HG03103 (cell line): Measurements from ENCODE around the gene CYREN.

Experiments
- ATAC-seq: cut with Tn5 transposase; IDR thresholded peaks from one replicate; pipeline ENCODE4 v1.9.1; 2021; ENCODE audit warnings: low read depth; ENCODE audit not compliant: unreplicated experiment

Gene CYREN

DNA sequence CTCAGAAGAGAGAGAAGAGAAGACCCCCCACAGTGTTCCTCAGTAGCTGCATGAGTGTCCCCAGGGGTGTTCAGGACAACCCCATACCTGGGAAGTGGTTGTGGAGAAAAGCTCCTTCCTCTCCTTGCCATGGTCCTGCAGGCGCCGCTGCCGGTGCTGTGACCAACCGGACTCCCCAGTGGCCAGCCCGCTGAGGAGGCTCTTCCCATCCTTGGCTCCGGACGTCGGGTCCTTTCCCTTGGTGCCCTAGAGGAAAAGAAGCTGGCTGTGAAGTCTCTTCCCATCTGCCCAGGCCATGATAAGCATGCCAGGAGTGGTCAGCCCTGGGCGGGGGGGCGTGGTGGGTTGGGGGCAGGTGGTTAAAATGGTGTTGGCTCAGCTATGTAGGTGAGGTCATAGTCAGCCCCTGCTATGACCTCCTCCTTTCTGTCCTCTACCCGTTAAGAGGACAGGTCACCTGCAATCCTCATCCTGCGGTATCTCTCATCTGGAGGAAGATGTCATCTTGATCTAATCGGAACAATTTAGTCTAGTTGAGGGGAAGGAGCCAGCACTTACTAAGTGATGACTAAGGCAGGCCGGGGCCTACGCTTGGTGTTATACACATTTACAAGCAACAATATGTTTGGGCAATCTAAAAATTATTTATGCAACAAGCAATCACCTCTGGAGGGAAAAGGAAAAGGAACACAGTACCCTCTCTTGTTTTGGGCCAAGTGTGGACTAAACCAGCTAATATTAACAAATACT is 27.6 kb upstream of the CYREN start:
- ATAC-seq = no peak

GRCh38 chr7:135197343-135197742 is 26.8 kb upstream of the CYREN start:
- ATAC-seq = no peak

- ATAC-seq = no peak
These were observed 25.6 kb upstream of the CYREN start for GRCh38 chr7:135195968-135196629.

DNA sequence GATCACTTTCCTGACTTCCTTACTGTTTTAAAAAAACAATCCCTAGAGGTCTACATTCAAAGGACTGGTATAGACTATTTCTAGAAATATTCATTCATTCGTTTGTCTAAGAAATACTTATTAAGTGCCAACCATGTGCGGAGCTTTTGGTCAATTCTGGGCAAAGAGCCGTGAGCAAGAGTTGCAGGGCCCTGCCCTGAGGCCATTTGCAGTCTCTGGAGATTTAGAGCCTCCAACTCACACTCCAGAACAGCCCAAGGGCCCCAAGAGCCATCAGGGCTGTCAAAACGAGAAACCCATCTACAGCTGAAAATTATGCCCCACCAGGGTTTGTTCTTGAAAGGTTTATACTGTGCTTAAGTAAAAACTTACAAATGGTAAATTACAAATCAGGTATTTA is 24.6 kb upstream of the CYREN start:
- ATAC-seq = no peak

- no peak for ATAC-seq
These were observed 24.1 kb upstream of the CYREN start for GRCh38 chr7:135194494-135195095.

DNA sequence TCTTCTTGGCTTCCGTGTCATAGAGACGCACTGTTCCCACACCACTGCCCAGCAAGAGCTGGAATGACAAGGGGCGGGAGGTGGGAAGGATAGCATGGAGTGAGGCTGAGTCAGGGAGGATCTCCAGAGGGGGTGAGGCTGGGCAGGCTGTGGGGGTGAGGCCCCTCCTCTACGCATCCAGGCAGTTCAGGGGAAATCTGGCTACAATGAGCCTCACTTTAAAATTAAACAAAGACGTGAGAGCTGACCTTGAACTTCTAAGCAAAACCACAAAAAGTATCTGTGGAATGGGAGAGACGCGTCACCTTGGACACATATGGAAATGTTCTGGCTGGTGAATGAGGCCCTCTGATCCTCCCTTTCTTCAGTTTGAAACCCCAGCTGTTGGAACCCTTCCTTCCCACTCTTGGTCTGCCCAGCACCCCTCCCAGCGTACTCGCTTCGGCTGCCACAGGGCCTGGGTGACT is 23.1 kb upstream of the CYREN start:
- no peak for ATAC-seq

DNA sequence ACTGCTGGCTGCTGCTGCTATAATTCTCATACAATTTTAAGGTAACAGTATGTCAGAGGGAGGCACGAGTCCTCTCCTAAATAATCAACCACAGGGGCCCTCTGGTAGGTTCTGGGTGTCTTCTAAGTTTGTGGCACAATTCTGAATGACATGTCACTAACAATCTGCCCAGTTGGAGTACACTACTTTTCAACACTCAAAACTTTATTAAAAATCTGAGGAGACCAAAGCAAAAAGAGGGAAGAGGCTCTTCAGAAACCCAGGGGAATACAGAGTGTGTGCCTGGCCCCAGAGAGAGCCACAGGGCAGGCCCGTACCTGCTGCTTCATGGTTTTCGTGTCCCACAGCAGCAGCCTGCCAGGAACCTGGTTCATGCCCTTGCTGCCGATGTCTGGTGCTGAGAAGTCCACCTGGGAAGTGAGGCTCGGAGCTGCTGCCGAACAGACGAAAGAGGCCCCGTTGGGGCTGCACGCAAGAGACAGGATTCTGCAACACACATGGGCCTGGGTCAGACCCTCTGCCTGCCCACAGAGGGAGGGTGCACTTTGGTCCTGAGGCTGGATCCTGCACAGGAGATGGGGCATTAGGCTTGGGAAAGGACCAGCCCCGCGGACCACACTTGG is 22.5 kb upstream of the CYREN start:
- ATAC-seq = no peak

DNA sequence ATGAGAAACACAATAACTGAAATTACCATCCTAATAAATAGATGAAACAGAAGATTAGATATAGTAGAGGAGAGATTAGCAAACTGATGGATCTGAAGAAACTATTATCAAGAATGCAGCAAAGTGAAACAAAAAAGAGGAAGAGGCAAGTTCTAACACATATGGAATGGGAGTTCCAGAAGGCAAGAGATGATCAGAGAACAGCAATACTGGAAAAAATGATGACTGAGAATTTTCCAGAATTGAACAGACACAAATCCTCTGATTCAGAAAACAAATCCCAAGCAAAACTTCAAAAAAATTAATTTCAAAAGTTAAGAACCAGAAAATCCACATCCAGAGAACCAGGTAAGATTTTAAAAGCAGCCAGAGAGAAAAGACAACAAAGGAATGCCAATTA is 20.2 kb upstream of the CYREN start:
- no peak for ATAC-seq

GRCh38 chr7:135189961-135190360 is 19.5 kb upstream of the CYREN start:
- no peak for ATAC-seq

DNA sequence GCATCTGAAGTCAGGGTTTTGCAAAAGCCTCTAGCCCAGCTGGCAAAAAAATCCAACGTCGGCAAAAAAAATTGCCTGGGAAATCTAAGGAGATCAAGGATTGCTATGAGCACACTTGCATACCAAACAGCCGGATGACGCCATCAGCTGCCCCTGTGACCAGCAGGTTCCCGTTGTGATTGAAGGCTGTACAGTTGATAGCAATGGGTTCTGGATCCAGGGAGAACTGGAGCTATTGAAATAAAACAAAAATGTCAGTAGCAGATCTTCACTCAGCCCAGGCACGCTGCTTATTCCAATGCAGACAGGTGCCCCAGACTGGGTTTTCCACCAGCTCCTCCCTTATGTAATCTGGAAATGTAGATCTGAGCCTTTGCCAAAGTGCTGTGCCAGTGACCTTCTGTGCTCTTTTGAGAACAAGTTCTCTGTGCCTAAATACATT is 18.7 kb upstream of the CYREN start:
- no peak for ATAC-seq

- peak; percentile 44 for ATAC-seq
These were observed 17.9 kb upstream of the CYREN start for GRCh38 chr7:135188298-135188984.

- peak; percentile 38 for ATAC-seq
These were observed 16.3 kb upstream of the CYREN start for GRCh38 chr7:135186841-135187253.

GRCh38 chr7:135186261-135186540 is 15.7 kb upstream of the CYREN start:
- ATAC-seq = no peak

- ATAC-seq = no peak
These were observed 15.2 kb upstream of the CYREN start for GRCh38 chr7:135185471-135186260.

GRCh38 chr7:135184254-135184841 is 13.8 kb upstream of the CYREN start:
- no peak for ATAC-seq

DNA sequence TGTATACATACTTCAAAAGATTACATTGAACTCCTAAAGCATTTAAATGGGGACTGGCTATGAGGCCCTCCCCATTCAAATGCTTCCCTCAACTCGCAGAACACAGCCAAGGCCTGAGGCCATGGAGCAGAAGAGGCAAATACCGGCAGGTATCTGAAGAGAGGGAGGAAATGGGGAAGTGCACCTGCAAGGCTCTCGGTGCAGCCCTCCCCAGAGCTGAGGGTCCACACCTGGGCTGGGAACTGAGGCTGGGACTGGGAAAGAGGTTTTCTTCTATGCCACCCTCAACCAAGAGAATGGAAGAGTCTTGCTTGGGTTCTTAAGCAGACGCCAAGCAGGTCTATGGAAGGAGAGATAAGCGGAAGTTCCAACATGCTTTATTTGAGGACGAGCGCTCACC is 13.0 kb upstream of the CYREN start:
- no peak for ATAC-seq

- ATAC-seq = no peak
These were observed 11.6 kb upstream of the CYREN start for GRCh38 chr7:135181929-135182678.

DNA sequence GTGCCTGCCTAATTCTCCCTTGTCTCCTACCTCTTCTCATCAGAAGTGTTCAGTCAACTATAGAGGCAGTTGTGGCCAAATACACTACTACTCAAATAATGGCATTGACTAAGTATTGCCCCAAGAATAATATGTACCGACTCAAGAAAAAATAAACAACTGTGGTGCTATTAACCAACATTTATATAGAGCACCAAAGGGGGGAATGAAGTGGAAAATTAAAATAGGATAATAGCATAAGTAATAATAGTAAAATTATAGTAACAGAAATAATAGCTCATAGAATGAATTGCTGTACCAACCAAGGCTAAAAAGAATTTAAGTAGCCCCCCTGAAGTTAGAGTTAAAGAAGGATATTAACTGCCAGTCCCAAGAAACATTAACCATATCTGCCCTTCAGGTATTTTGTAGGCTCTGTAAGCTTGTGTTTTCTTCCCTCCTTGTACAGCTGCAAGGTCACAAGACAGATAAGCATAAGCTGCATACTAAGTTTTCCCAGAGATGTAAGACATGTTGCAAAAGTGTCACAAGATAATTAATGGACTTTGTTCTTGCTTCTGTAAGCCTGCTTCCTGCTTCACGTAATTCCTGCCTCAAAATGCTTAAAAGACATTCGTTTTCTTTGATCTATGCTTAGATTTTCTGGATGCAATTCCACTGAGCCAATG is 10.9 kb upstream of the CYREN start:
- ATAC-seq = no peak

- no peak for ATAC-seq
These were observed 9.6 kb upstream of the CYREN start for GRCh38 chr7:135180122-135180521.
